Sigmoid colon (tissue), 7 donors: ENCODE measurements around the gene MAD1L1. TPM values are rescaled to one million over a fixed set of nuclear protein-coding genes. Genes with fewer than 3 reads are reported as not detected.

ENCODE experiments used
- DNase-seq: peaks from one replicate; pipeline ENCODE4 v3.0.0-alpha.2; 2019
- H3K27ac ChIP-seq, 4 donors: fragments of 200-600 bp; sonication (generic); one replicate each; pipeline ENCODE4 v1.5.1; 2016 to 2019; ENCODE audit warnings: mild to moderate bottlenecking in 1 of 4
- H3K27me3 ChIP-seq, 3 donors: fragments of 200-600 bp; sonication (generic); one replicate each; pipeline ENCODE4 v1.5.1; 2019; ENCODE audit warnings: mild to moderate bottlenecking in 1 of 3
- H3K36me3 ChIP-seq, 4 donors: fragments of 200-600 bp; sonication (generic); one replicate each; pipeline ENCODE4 v1.5.1; 2016 to 2019
- H3K4me1 ChIP-seq, 4 donors: fragments of 200-600 bp; sonication (generic); one replicate each; pipeline ENCODE4 v1.5.1; 2017 to 2019
- H3K4me3 ChIP-seq, 4 donors: fragments of 200-600 bp; sonication (generic); one replicate each; pipeline ENCODE4 v1.5.1; 2017 to 2019; ENCODE audit warnings: mild to moderate bottlenecking in 2 of 4, moderate library complexity in 1 of 4
- H3K9me3 ChIP-seq, 4 donors: fragments of 200-600 bp in 3 of 4; sonication (generic) in 3 of 4; one replicate each; pipeline versions ENCODE4 v1.5.1 to v1.6.1; 2013 to 2019
- EP300 ChIP-seq, 4 donors: sonication (generic); formaldehyde crosslinking; IDR thresholded peaks; one replicate each; pipeline ENCODE4 v1.6.1; 2017; ENCODE audit warnings: antibody characterized with exemption in 4 of 4
- POLR2A ChIP-seq, 2 donors: fragments of 450-650 bp; IDR thresholded peaks; one replicate each; pipeline ENCODE4 v1.6.1; 2016; ENCODE audit warnings: antibody characterized with exemption in 2 of 2, mild to moderate bottlenecking in 2 of 2, moderate library complexity in 2 of 2
- POLR2AphosphoS5 ChIP-seq, 4 donors: sonication (generic); formaldehyde crosslinking; IDR thresholded peaks; one replicate each; pipeline ENCODE4 v1.6.1; 2017; ENCODE audit warnings: antibody characterized with exemption in 4 of 4
- WGBS, 2 donors: extraction: QIAGEN DNeasy Blood & Tissue Kit; methylation state at CpG; one replicate each; pipeline ENCODE4 v1.1.7; 2013; 5-methylcytosine and 5-hydroxymethylcytosine counted together
- intact Hi-C: fragments of 100-400 bp; cut with DNase I; formaldehyde crosslinking; loops from one replicate; pipeline ENCODE4 v1.15.1; 2023
- polyA plus RNA-seq, 3 donors: library from polyadenylated mRNA; stranded (reverse); fragments of 200-250 nt; gene quantifications; one replicate each; pipeline ENCODE4 v1.2.3, GENCODE V29; 2013
- total RNA-seq, 4 donors: library from RNA; depleted of rRNA; stranded (reverse); fragments of >200 nt; gene quantifications; one replicate each; pipeline ENCODE4 v1.1.0, GENCODE V29; 2016
- TF ChIP-seq, protein P1 (sequence below), 4 experiments: fragments of 450-650 bp in 3 of 4; fragments of 200-600 bp in 1 of 4; IDR thresholded peaks; one replicate each; pipeline ENCODE4 v1.5.1; 2016 to 2019; ENCODE audit warnings: antibody characterized with exemption in 4 of 4, mild to moderate bottlenecking in 3 of 4, moderate library complexity in 2 of 4
- donor health status: healthy with polysubstance abuse.
- donor health status: Bipolar disorder and iron deficiency.
- donor health status: healthy.

MAD1L1 gene
- total and polyA plus RNA-seq, 7 donors, result 10.2 to 38.4 (median 20.6) TPM

DNA sequence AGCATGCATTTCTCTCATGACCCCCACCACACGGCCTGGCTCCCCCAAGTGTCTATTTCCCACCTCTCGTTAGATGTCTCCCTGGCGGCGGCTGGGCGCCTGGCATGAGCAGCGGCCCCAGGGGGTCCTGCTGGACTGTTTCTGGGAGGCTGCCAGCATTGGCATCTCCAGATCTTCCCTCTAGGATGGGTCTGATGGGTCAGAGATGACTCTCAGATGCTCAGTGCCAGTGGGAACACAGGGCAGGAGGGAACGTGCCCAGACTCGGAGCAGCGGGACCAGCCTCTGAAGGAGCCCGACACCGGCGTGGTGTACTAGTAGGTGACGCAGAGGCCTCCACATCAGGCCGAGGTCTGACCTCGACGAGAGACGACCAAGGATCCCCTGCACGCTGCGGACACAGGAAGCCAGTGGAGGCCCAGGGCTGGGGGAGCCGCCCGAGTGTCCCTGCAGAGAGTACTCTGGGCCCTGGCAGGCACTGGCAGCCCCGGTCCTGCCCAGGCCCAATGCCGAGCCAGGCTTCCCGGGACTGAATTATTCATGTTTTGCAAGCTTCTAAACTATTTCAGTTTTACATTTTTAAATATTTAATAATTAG lies 323.8 kb downstream of the MAD1L1 start:
- DNase-seq, result no peak
- intact Hi-C loops, result no loop called here
- WGBS, 2 donors, result 87 to 94% methylated on average over 24 of the region's 24 CpGs
- H3K27ac ChIP-seq, result no peak overlapping the region
- no peaks in the 10 kb centered on the region for H3K27me3 ChIP-seq
- no peak overlapping the region for H3K4me3 ChIP-seq
- H3K9me3 ChIP-seq, result no peaks in the 10 kb centered on the region
- H3K4me1 ChIP-seq, result peaks cover 0 to 15% (median 13%) of the 10 kb centered on the region in 4 donors
- H3K36me3 ChIP-seq, result no peaks in the 10 kb centered on the region
- no peak for TF ChIP-seq EP300 (IDR thresholded peaks at IDR 0.05)
- TF ChIP-seq POLR2A (IDR thresholded peaks at IDR 0.05), result no peak
- no peak for TF ChIP-seq POLR2AphosphoS5 (IDR thresholded peaks at IDR 0.05)
- TF ChIP-seq, protein P1, sequence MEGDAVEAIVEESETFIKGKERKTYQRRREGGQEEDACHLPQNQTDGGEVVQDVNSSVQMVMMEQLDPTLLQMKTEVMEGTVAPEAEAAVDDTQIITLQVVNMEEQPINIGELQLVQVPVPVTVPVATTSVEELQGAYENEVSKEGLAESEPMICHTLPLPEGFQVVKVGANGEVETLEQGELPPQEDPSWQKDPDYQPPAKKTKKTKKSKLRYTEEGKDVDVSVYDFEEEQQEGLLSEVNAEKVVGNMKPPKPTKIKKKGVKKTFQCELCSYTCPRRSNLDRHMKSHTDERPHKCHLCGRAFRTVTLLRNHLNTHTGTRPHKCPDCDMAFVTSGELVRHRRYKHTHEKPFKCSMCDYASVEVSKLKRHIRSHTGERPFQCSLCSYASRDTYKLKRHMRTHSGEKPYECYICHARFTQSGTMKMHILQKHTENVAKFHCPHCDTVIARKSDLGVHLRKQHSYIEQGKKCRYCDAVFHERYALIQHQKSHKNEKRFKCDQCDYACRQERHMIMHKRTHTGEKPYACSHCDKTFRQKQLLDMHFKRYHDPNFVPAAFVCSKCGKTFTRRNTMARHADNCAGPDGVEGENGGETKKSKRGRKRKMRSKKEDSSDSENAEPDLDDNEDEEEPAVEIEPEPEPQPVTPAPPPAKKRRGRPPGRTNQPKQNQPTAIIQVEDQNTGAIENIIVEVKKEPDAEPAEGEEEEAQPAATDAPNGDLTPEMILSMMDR (IDR thresholded peaks at IDR 0.05), result no peak

DNA sequence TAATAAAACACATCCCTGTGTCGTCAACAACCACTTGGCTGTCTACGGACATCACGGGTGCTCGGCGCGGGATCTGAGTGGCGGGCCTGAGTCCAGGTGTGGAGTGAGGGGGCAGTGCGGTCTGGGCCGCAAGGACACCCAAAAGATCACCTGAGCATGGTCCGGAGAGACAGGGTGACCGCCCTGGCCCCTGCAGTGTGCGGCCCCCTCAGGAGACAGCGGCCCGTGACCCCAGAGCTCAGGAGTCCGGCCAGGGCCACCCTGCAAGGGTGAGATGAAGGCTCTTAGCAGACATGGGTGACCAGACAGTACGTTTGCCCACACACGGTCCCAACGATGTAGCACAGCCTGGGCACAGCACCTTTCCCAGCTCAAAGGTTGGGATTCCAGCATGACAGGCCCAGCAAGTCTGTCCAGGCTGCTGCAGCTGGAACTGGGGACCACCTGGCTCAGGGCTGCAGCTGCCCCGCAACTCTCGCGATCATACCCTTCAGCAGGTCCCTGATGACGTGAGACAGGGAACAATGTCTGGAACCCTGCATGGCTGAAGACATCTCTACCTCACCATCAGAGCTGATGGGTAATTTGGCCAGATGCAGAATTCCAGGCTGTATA lies 324.9 kb downstream of the MAD1L1 start:
- TF ChIP-seq POLR2AphosphoS5 (IDR thresholded peaks at IDR 0.05) (no peak), POLR2A (IDR thresholded peaks at IDR 0.05) (no peak), EP300 (IDR thresholded peaks at IDR 0.05) (no peak)
- TF ChIP-seq, protein P1 (IDR thresholded peaks at IDR 0.05), result no peak
- Histone ChIP-seq H3K4me1 (peaks cover 0 to 4% (median 3%) of the 10 kb centered on the region in 4 donors), H3K27ac (no peak overlapping the region), H3K9me3 (no peaks in the 10 kb centered on the region), H3K27me3 (no peaks in the 10 kb centered on the region), H3K4me3 (no peak overlapping the region), H3K36me3 (no peaks in the 10 kb centered on the region)
- no peak for DNase-seq
- intact Hi-C loops, result no loop called here
- WGBS, 2 donors, result 92 to 95% methylated on average over 22 of the region's 22 CpGs

DNA sequence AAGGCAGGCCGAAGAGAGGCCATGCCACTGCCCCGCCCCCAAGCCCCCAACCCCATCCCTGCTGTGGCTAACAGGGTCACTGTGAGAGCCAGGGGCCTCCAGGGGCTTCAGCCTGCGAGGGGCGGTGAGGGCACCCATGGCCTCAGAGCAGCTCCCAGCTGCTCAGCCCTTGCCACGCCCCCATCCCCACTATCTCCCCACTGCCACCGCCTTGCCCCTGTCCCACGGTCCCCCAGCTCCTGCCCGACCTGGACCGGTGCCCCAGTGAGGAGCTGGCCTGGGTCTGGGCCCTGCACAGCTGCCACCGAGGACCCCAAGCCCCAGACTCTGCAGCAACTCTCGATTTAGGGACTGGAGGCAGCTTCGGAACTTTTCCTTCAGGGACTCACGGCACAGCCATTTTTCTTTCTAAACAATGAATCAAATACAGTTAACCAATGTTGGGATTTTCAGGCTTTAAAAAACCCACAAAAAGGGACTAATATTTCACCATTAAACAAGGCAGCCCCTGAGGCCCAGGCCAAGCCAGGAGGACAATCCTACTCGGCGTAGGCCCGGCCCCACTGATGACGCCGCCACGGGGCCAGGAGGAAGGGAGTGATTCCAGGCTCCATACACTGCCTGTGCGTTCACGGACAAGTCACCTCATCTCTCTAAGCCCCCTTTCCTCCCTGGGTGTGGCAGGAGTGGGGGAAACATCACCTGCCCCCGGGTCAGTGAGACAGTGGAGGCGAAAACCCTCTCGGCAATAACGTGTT lies 325.6 kb downstream of the MAD1L1 start:
- WGBS, 2 donors, result 93 to 94% methylated on average over 25 of the region's 25 CpGs
- DNase-seq, result no peak
- H3K4me3 ChIP-seq, result no peak overlapping the region
- no peaks in the 10 kb centered on the region for H3K4me1 ChIP-seq
- H3K27ac ChIP-seq, result no peak overlapping the region
- no peaks in the 10 kb centered on the region for H3K27me3 ChIP-seq
- H3K9me3 ChIP-seq, result no peaks in the 10 kb centered on the region
- no peaks in the 10 kb centered on the region for H3K36me3 ChIP-seq
- intact Hi-C loops, result no loop called here
- TF ChIP-seq POLR2AphosphoS5 (IDR thresholded peaks at IDR 0.05), result no peak
- TF ChIP-seq POLR2A (IDR thresholded peaks at IDR 0.05), result no peak
- TF ChIP-seq, protein P1 (IDR thresholded peaks at IDR 0.05), result no peak
- TF ChIP-seq EP300 (IDR thresholded peaks at IDR 0.05), result no peak

DNA sequence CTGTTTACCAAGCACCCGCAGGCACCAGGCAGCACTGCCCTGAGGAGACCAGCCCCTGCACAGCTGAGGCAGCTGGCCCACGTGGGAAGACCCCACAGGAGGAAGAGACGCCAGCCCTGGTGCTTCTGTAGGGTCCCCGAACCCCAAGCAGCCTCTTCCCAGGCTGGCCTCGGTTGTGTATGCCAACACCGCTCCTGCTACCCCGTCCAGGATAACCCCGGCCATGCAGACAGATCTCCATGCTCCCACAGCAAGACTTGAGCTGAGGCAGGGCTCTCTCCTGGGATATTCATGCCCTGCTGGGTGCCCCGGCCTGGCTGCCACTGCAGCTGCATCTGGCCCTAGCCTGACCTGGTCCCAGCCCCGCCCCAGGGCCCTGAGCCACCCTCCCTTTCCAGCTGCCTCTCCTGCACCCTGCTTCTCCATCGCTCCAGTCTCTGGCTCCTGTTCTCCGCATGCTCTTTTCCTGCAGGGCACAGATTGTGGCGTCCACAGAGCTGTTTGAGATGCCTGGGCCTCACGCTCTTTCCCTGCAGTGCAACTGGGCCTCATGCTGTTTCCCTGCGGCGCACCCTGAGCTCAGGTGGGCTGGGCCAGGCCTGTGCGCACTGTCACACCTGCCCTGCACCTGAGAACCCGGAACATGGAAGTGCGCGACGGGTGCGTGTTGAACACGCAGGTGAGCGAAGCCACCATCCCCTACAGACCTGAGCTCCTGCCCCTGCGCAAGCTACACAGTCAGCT lies 326.5 kb downstream of the MAD1L1 start:
- 97% methylated on average over 25 of the region's 25 CpGs for WGBS, 2 donors
- Histone ChIP-seq H3K27ac (no peak overlapping the region), H3K4me1 (no peaks in the 10 kb centered on the region), H3K9me3 (no peaks in the 10 kb centered on the region), H3K27me3 (no peaks in the 10 kb centered on the region), H3K36me3 (no peaks in the 10 kb centered on the region), H3K4me3 (no peak overlapping the region)
- TF ChIP-seq POLR2AphosphoS5 (IDR thresholded peaks at IDR 0.05) (no peak), EP300 (IDR thresholded peaks at IDR 0.05) (no peak), POLR2A (IDR thresholded peaks at IDR 0.05) (no peak)
- TF ChIP-seq, protein P1 (IDR thresholded peaks at IDR 0.05), result no peak
- intact Hi-C loops, result no loop called here
- DNase-seq, result no peak
